Measurements from ENCODE around the gene ITGB3. TPM values are rescaled to one million over a fixed set of nuclear protein-coding genes. Genes with fewer than 3 reads are reported as not detected.

ITGB3 gene
- total RNA-seq, 1 donor: 79.9 TPM

GRCh38 chr17:47218896-47219430 is 34.7 kb upstream of the ITGB3 start:
- TF ChIP-seq, protein P1, sequence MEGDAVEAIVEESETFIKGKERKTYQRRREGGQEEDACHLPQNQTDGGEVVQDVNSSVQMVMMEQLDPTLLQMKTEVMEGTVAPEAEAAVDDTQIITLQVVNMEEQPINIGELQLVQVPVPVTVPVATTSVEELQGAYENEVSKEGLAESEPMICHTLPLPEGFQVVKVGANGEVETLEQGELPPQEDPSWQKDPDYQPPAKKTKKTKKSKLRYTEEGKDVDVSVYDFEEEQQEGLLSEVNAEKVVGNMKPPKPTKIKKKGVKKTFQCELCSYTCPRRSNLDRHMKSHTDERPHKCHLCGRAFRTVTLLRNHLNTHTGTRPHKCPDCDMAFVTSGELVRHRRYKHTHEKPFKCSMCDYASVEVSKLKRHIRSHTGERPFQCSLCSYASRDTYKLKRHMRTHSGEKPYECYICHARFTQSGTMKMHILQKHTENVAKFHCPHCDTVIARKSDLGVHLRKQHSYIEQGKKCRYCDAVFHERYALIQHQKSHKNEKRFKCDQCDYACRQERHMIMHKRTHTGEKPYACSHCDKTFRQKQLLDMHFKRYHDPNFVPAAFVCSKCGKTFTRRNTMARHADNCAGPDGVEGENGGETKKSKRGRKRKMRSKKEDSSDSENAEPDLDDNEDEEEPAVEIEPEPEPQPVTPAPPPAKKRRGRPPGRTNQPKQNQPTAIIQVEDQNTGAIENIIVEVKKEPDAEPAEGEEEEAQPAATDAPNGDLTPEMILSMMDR (IDR thresholded peaks at IDR 0.05; ENCODE audit: insufficient read depth, low read depth, low read length): no peak
- no peak for DNase-seq (ENCODE audit: low read depth)
- no peak overlapping the region for H3K4me3 ChIP-seq (ENCODE audit: low read depth, low read length)

DNA sequence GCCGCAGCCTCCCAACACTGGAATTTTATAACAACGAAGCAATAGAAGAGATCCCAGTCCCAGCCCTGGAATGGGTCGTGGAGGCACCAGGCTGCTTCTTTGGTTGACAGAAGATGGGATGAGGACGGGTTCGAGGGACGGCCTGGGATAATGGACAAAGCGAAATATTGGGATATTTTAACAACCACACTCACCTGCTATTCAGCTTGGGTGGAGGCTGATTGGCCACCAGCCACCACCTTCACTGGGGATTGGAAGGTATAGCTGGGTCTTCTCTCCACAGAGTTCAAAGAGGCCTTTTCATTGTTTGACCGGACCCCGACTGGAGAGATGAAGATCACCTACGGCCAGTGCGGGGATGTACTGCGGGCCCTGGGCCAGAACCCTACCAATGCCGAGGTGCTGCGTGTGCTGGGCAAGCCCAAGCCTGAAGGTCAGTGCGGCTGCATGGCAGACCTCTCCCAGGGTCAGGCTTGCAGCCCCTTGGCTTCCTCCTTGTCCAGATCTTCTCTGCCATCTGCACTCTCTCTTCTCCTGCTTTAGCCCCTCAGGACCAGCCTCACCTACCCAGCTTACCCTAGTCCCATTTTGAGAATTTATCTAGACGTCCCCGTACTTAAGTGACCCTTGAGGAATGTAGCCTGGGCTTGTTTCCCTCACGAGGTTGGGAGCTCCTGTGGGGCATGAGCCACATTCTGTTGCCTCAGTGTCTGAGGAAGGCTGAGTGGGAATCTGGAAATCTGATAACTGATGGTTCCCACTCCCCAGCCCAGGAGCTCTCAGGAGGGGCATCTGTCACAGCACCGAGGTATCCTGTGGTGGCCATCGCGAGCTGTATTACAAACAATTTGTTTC is 33.8 kb upstream of the ITGB3 start:
- no peak overlapping the region for H3K4me3 ChIP-seq (ENCODE audit: low read depth, low read length)
- DNase-seq (ENCODE audit: low read depth): no peak

DNA sequence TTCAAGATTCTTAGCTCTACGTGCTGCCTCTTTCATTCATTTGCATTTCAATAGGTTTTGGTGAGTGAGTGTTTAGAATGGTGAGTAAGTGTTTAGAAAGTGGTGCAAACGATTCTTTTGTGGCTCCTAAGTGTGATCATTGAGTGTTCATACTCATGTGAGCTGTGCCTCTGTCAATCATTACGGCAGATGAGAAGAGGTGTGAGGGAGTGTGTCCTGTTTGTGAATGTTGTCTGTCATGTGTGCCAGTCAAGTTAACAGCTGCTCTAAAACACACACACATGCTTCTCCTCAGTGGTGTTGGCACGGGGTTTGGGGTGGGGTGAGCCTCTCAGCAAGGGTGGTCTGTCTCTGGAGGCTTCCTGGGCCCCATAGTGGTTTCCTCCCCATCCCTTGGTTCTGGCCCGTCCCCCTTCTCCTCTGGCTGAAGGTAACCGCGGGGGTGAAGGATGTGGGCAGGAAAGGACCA is 33.1 kb upstream of the ITGB3 start:
- H3K4me3 ChIP-seq (ENCODE audit: low read depth, low read length): no peak overlapping the region
- DNase-seq (ENCODE audit: low read depth): no peak
- TF ChIP-seq, protein P1 (IDR thresholded peaks at IDR 0.05; ENCODE audit: insufficient read depth, low read depth, low read length): no peak

More for the DNA sequence above, 33.8 kb upstream of the ITGB3 start:
- TF ChIP-seq, protein P1 (IDR thresholded peaks at IDR 0.05; ENCODE audit: insufficient read depth, low read depth, low read length): no peak

DNA sequence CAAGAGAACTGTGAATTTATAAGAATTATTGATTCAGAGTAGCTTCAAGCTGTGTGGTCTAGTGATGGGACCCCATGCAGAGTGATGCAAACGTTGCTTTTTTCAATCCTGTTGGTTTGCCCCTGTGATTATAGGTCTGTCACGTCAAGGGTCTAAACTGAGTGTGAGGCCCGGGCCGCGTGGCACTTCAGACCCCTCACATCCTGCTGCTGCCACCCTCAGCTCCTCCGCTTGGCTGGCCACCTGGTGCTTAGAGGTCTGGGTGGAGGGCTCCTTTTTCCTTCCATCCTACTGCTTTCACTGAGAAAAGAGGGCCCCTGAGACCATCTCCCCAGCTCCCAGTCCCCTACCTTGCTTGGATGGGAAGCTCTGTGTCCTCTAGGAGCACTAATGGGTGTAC is 32.5 kb upstream of the ITGB3 start:
- DNase-seq (ENCODE audit: low read depth): no peak
- no peak overlapping the region for H3K4me3 ChIP-seq (ENCODE audit: low read depth, low read length)
- TF ChIP-seq, protein P1 (IDR thresholded peaks at IDR 0.05; ENCODE audit: insufficient read depth, low read depth, low read length): no peak

GRCh38 chr17:47222047-47222446 is 31.6 kb upstream of the ITGB3 start:
- TF ChIP-seq, protein P1 (IDR thresholded peaks at IDR 0.05; ENCODE audit: insufficient read depth, low read depth, low read length): no peak
- no peak for DNase-seq (ENCODE audit: low read depth)
- H3K4me3 ChIP-seq (ENCODE audit: low read depth, low read length): no peak overlapping the region

GRCh38 chr17:47223007-47223406 is 30.6 kb upstream of the ITGB3 start:
- no peak overlapping the region for H3K4me3 ChIP-seq (ENCODE audit: low read depth, low read length)
- TF ChIP-seq, protein P1 (IDR thresholded peaks at IDR 0.05; ENCODE audit: insufficient read depth, low read depth, low read length): no peak
- no peak for DNase-seq (ENCODE audit: low read depth)

All from fibroblast of villous mesenchyme (primary cell).